CD4-positive, alpha-beta T cell (primary cell): ENCODE results near the gene CDH13. TPM values are rescaled to one million over a fixed set of nuclear protein-coding genes. Genes with fewer than 3 reads are reported as not detected.

Experiments
- ATAC-seq: fragments of 200-7000 bp; cut with Tn5 transposase; one replicate; pipeline ENCODE4 v1.10.0; 2022; ENCODE audit warnings: mild to moderate bottlenecking; ENCODE audit not compliant: poor library complexity
- CTCF ChIA-PET: fragments of 350-600 bp; sonication (Branson Sonifier 250); formaldehyde crosslinking; loops from one replicate; lab custom pipeline; 2021; ENCODE audit warnings: antibody characterized with exemption, inconsistent platforms; lab: Charles Lee
- POLR2A ChIA-PET: fragments of 350-600 bp; sonication (Branson Sonifier 250); formaldehyde crosslinking; loops from one replicate; lab custom pipeline; 2021; ENCODE audit warnings: antibody characterized with exemption, inconsistent platforms; lab: Charles Lee
- DNase-seq, 14 experiments: peaks; one replicate each; pipeline ENCODE4 v3.0.0-alpha.2; 2013 to 2020; ENCODE audit warnings: mixed read lengths in 2 of 14
- H3K27ac ChIP-seq, 2 donors: one replicate each; pipeline versions ENCODE4 v1.5.1 to v1.7.0; 2013; ENCODE audit warnings: low read length in 2 of 2, low read depth in 1 of 2, mild to moderate bottlenecking in 1 of 2
- H3K27me3 ChIP-seq, 2 experiments: 1 replicate in 1 of 2; 2 replicates in 1 of 2; pipeline versions ENCODE4 v1.6.1 to v1.7.0; 2013; ENCODE audit warnings: low read length in 2 of 2, control low read depth in 1 of 2, mild to moderate bottlenecking in 1 of 2, moderate library complexity in 1 of 2; ENCODE audit not compliant: insufficient read depth in 2 of 2, control insufficient read depth in 1 of 2
- H3K36me3 ChIP-seq: one replicate; pipeline ENCODE4 v1.6.1; 2013; ENCODE audit warnings: low read length, control low read depth; ENCODE audit not compliant: insufficient read depth
- H3K4me1 ChIP-seq: one replicate; pipeline ENCODE4 v1.6.1; 2013; ENCODE audit warnings: low read length, control low read depth; ENCODE audit not compliant: insufficient read depth
- H3K4me3 ChIP-seq: one replicate; pipeline ENCODE4 v1.5.1; 2013; ENCODE audit warnings: mild to moderate bottlenecking, low read length, moderate library complexity
- H3K9me3 ChIP-seq, 2 experiments: 1 replicate in 1 of 2; 2 replicates in 1 of 2; pipeline versions ENCODE4 v1.6.1 to v1.7.0; 2013; ENCODE audit warnings: low read length in 2 of 2, mild to moderate bottlenecking in 2 of 2, control low read depth in 1 of 2, moderate library complexity in 1 of 2; ENCODE audit not compliant: control insufficient read depth in 1 of 2, insufficient read depth in 1 of 2
- H3K27ac Mint-ChIP-seq: one replicate; pipeline ENCODE4 v1.8.0; 2020; ENCODE audit warnings: mixed read lengths
- H3K27me3 Mint-ChIP-seq: one replicate; pipeline ENCODE4 v1.8.0; 2021; ENCODE audit warnings: mixed read lengths
- H3K36me3 Mint-ChIP-seq: one replicate; pipeline ENCODE4 v1.8.0; 2021; ENCODE audit warnings: low read depth, mixed read lengths
- H3K4me1 Mint-ChIP-seq: one replicate; pipeline ENCODE4 v1.8.0; 2021; ENCODE audit warnings: low read depth, mixed read lengths
- H3K4me3 Mint-ChIP-seq: one replicate; pipeline ENCODE4 v1.8.0; 2020; ENCODE audit warnings: mild to moderate bottlenecking, mixed read lengths
- H3K9me3 Mint-ChIP-seq: one replicate; pipeline ENCODE4 v1.8.0; 2020; ENCODE audit warnings: mixed read lengths
- intact Hi-C, 2 experiments: fragments of 100-400 bp; cut with DNase I in 1 of 2; cut with micrococcal nuclease in 1 of 2; formaldehyde crosslinking; loops; one replicate each; pipeline versions ENCODE4 v1.15.1 to v1.9.0; 2023 to 2025; cut with DNase I, micrococcal nuclease
- total RNA-seq, 174 experiments: library from RNA in 2 of 174; stranded (reverse) in 2 of 174; gene quantifications; one replicate each; pipeline ENCODE4 v1.2.3 and lab custom pipeline; 2021 to 2026
- TF ChIP-seq, protein P1 (sequence below): fragments of 200-600 bp; IDR thresholded peaks from one replicate; pipeline ENCODE4 v1.8.0; 2022; ENCODE audit warnings: antibody characterized with exemption, mild to moderate bottlenecking

Gene CDH13
- total RNA-seq, 2 experiments from 2014 or later = not detected

DNA sequence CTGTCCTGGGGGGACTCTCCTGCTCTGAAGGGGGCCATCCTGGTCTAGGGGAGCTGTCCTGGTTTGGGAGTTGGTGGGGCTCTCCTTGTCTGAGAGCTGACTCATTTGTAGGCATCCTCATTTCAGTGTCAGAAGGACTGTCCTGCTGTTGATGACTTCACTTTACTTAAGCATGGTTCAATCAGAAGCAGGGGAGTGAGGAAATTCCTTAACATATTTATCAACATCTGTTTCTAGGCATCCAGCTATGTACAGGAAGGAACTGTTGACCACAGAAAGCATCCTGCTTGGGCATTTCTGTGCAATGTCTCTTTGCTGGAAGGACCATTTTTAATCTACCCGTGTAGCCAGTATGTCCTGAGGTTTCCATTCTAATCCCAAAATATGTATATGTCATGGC is 678.3 kb downstream of the CDH13 start:
- intact Hi-C loops = no loop called here
- no peak overlapping the region for H3K4me3 Mint-ChIP-seq
- H3K4me1 Mint-ChIP-seq = no peaks in the 10 kb centered on the region
- Histone ChIP-seq H3K9me3 (peaks cover 0 to 4% of the 10 kb centered on the region in 2 experiments), H3K4me3 (no peak overlapping the region), H3K27me3 (no peaks in the 10 kb centered on the region), H3K36me3 (no peaks in the 10 kb centered on the region), H3K4me1 (no peaks in the 10 kb centered on the region), H3K27ac (no peak overlapping the region)
- H3K36me3 Mint-ChIP-seq = no peaks in the 10 kb centered on the region
- TF ChIP-seq, protein P1, sequence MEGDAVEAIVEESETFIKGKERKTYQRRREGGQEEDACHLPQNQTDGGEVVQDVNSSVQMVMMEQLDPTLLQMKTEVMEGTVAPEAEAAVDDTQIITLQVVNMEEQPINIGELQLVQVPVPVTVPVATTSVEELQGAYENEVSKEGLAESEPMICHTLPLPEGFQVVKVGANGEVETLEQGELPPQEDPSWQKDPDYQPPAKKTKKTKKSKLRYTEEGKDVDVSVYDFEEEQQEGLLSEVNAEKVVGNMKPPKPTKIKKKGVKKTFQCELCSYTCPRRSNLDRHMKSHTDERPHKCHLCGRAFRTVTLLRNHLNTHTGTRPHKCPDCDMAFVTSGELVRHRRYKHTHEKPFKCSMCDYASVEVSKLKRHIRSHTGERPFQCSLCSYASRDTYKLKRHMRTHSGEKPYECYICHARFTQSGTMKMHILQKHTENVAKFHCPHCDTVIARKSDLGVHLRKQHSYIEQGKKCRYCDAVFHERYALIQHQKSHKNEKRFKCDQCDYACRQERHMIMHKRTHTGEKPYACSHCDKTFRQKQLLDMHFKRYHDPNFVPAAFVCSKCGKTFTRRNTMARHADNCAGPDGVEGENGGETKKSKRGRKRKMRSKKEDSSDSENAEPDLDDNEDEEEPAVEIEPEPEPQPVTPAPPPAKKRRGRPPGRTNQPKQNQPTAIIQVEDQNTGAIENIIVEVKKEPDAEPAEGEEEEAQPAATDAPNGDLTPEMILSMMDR = no peak
- POLR2A ChIA-PET = no interaction called here
- DNase-seq (no peak), ATAC-seq (no peak)
- H3K9me3 Mint-ChIP-seq = no peaks in the 10 kb centered on the region
- CTCF ChIA-PET = no interaction called here
- H3K27ac Mint-ChIP-seq = no peak overlapping the region
- peaks cover 19% of the 10 kb centered on the region for H3K27me3 Mint-ChIP-seq

- H3K9me3 Mint-ChIP-seq = no peaks in the 10 kb centered on the region
- DNase-seq = no peak
- TF ChIP-seq, protein P1 = no peak
- no peak overlapping the region for H3K27ac Mint-ChIP-seq
- POLR2A ChIA-PET = no interaction called here
- Histone ChIP-seq H3K4me1 (no peaks in the 10 kb centered on the region), H3K27ac (no peak overlapping the region), H3K4me3 (no peak overlapping the region), H3K9me3 (peaks cover 0 to 4% of the 10 kb centered on the region in 2 experiments), H3K36me3 (no peaks in the 10 kb centered on the region), H3K27me3 (no peaks in the 10 kb centered on the region)
- no peaks in the 10 kb centered on the region for H3K36me3 Mint-ChIP-seq
- intact Hi-C loops = no loop called here
- no peak overlapping the region for H3K4me3 Mint-ChIP-seq
- H3K27me3 Mint-ChIP-seq = peaks cover 21% of the 10 kb centered on the region
- CTCF ChIA-PET = no interaction called here
- ATAC-seq = no peak
- H3K4me1 Mint-ChIP-seq = no peaks in the 10 kb centered on the region
These were observed 680.3 kb downstream of the CDH13 start for GRCh38 chr16:83306961-83307593.

GRCh38 chr16:83307594-83307992 is 680.8 kb downstream of the CDH13 start:
- Mint-ChIP-seq H3K27me3 (peaks cover 21% of the 10 kb centered on the region), H3K27ac (no peak overlapping the region), H3K4me3 (no peak overlapping the region), H3K36me3 (no peaks in the 10 kb centered on the region), H3K4me1 (no peaks in the 10 kb centered on the region), H3K9me3 (no peaks in the 10 kb centered on the region)
- H3K4me3 ChIP-seq = no peak overlapping the region
- H3K9me3 ChIP-seq = peaks cover 0 to 4% of the 10 kb centered on the region in 2 experiments
- DNase-seq (no peak), ATAC-seq (no peak)
- POLR2A ChIA-PET = no interaction called here
- H3K27ac ChIP-seq = no peak overlapping the region
- H3K4me1 ChIP-seq = no peaks in the 10 kb centered on the region
- H3K36me3 ChIP-seq = no peaks in the 10 kb centered on the region
- no peaks in the 10 kb centered on the region for H3K27me3 ChIP-seq
- intact Hi-C loops = no loop called here
- CTCF ChIA-PET = no interaction called here
- TF ChIP-seq, protein P1 = no peak
